ENCODE results near the gene PGM2L1.
"Not testable (repeated sequence)": the region's sequence is repeated elsewhere in the genome, so short reads cannot be mapped to it uniquely, and the experiment has no call there.

Gene PGM2L1

GRCh38 chr11:74417860-74418508, 19.8 kb upstream of the PGM2L1 start:
- no peak for TF ChIP-seq CTCF (IDR thresholded peaks at IDR 0.05; ENCODE audit: low read depth, low read length, missing control alignments)
- peak; percentile 10 for DNase-seq (ENCODE audit: extremely low read depth, low read depth)
- no peak overlapping the region for H3K4me3 ChIP-seq (replicated peaks; ENCODE audit: low read depth, low read length)

GRCh38 chr11:74417379-74417804, 19.2 kb upstream of the PGM2L1 start:
- TF ChIP-seq CTCF (IDR thresholded peaks at IDR 0.05; ENCODE audit: low read depth, low read length, missing control alignments): no peak
- peak; percentile 74 for DNase-seq (ENCODE audit: extremely low read depth, low read depth)
- H3K4me3 ChIP-seq (replicated peaks; ENCODE audit: low read depth, low read length): no peak overlapping the region

GRCh38 chr11:74416974-74417373, 18.7 kb upstream of the PGM2L1 start:
- not testable (repeated sequence) for H3K4me3 ChIP-seq (replicated peaks; ENCODE audit: low read depth, low read length); DNase-seq (ENCODE audit: extremely low read depth, low read depth)

- DNase-seq (ENCODE audit: extremely low read depth, low read depth): no peak
- TF ChIP-seq CTCF (IDR thresholded peaks at IDR 0.05; ENCODE audit: low read depth, low read length, missing control alignments): no peak
- H3K4me3 ChIP-seq (replicated peaks; ENCODE audit: low read depth, low read length): no peak overlapping the region
Observed at GRCh38 chr11:74412733-74413359, 14.6 kb upstream of the PGM2L1 start.

- TF ChIP-seq CTCF (IDR thresholded peaks at IDR 0.05; ENCODE audit: low read depth, low read length, missing control alignments): no peak
- no peak overlapping the region for H3K4me3 ChIP-seq (replicated peaks; ENCODE audit: low read depth, low read length)
- no peak for DNase-seq (ENCODE audit: extremely low read depth, low read depth)
Observed at GRCh38 chr11:74412321-74412720, 14.1 kb upstream of the PGM2L1 start.

GRCh38 chr11:74409633-74410032, 11.4 kb upstream of the PGM2L1 start:
- no peak overlapping the region for H3K4me3 ChIP-seq (replicated peaks; ENCODE audit: low read depth, low read length)
- no peak for TF ChIP-seq CTCF (IDR thresholded peaks at IDR 0.05; ENCODE audit: low read depth, low read length, missing control alignments)
- DNase-seq (ENCODE audit: extremely low read depth, low read depth): no peak

- TF ChIP-seq CTCF (IDR thresholded peaks at IDR 0.05; ENCODE audit: low read depth, low read length, missing control alignments): no peak
- no peak overlapping the region for H3K4me3 ChIP-seq (replicated peaks; ENCODE audit: low read depth, low read length)
- no peak for DNase-seq (ENCODE audit: extremely low read depth, low read depth)
Observed at GRCh38 chr11:74403607-74404321, 5.5 kb upstream of the PGM2L1 start.
